HepG2 (cell line): ENCODE data around the gene TEAD4. TPM values are rescaled to one million over a fixed set of nuclear protein-coding genes. Genes with fewer than 3 reads are reported as not detected.

ENCODE experiments used
- ATAC-seq: fragments of 200-7000 bp; cut with Tn5 transposase; 3 replicates; pipeline ENCODE4 v1.9.1; 2020; ENCODE audit warnings: mild to moderate bottlenecking, moderate library complexity
- BruUV-seq: library from RNA; stranded (reverse); fragments of 400-500 nt; replicated peaks from 2 replicates; lab custom pipeline; 2021; lab: Mats Ljungman, UMichigan
- CTCF ChIA-PET: fragments of 300-600 bp; formaldehyde crosslinking; extraction: SDS; loops from one replicate; lab custom pipeline; 2021; ENCODE audit warnings: low total read pairs, inconsistent platforms, low intra/inter-chr PET ratio; lab: Yijun Ruan, JAX
- POLR2A ChIA-PET: fragments of 350-600 bp; sonication (Branson Sonifier 250); formaldehyde crosslinking; loops from one replicate; lab custom pipeline; 2020; ENCODE audit warnings: antibody characterized with exemption, inconsistent platforms; lab: Yijun Ruan, JAX
- DNase-seq: peaks from one replicate; pipeline ENCODE4 v3.0.0-alpha.2; 2015; ENCODE audit warnings: low spot score
- FAIRE-seq: peaks from 3 replicates; lab custom pipeline; 2011; peaks lifted over from hg19 to GRCh38; lab: Jason Lieb, UNC
- H2AFZ ChIP-seq: one replicate; pipeline ENCODE4 v1.6.1; 2011; ENCODE audit warnings: low read length, inconsistent platforms
- H3K27ac ChIP-seq: fragments of 300-600 bp; 3 replicates; pipeline ENCODE4 v1.8.0; 2011; ENCODE audit warnings: mixed run types, mild to moderate bottlenecking, mixed read lengths, low read length, inconsistent platforms; ENCODE audit not compliant: insufficient read depth; ENCODE audit errors: extremely low read length
- H3K27me3 ChIP-seq, 2 experiments: fragments of 200-600 bp in 1 of 2; 2 replicates in 1 of 2; 3 replicates in 1 of 2; pipeline versions ENCODE4 v1.6.0 to v1.8.0; 2011; ENCODE audit warnings: low read length in 2 of 2, mild to moderate bottlenecking in 2 of 2, moderate library complexity in 2 of 2, inconsistent platforms in 1 of 2; ENCODE audit not compliant: insufficient read depth in 2 of 2, control insufficient read depth in 1 of 2
- H3K36me3 ChIP-seq, 2 experiments: fragments of 200-600 bp in 1 of 2; replicated peaks in 1 of 2; 2 replicates in 1 of 2; 3 replicates in 1 of 2; pipeline versions ENCODE4 v1.5.1 to v1.8.0; 2011; ENCODE audit warnings: low read length in 2 of 2, inconsistent platforms in 1 of 2; ENCODE audit not compliant: insufficient read depth in 2 of 2, control insufficient read depth in 1 of 2
- H3K4me1 ChIP-seq: 2 replicates; pipeline ENCODE4 v1.5.1; 2012; ENCODE audit warnings: low read length, inconsistent platforms; ENCODE audit not compliant: insufficient read depth
- H3K4me2 ChIP-seq: 2 replicates; pipeline ENCODE4 v1.6.0; 2011; ENCODE audit warnings: low read depth, low read length, inconsistent platforms
- H3K4me3 ChIP-seq, 3 experiments: fragments of 200-600 bp in 1 of 3; sonication (generic), shearing (Covaris generic) in 1 of 3; replicated peaks in 1 of 3; 2 replicates each; pipeline ENCODE4 v1.5.1; 2011 to 2016; ENCODE audit warnings: low read length in 3 of 3, inconsistent platforms in 2 of 3, low read depth in 2 of 3, mild to moderate bottlenecking in 2 of 3, control low read depth in 1 of 3, mixed read lengths in 1 of 3; ENCODE audit not compliant: insufficient read depth in 1 of 3
- H3K79me2 ChIP-seq: one replicate; pipeline ENCODE4 v1.6.1; 2011; ENCODE audit warnings: low read length, inconsistent platforms; ENCODE audit not compliant: insufficient read depth
- H3K9ac ChIP-seq: 2 replicates; pipeline ENCODE4 v1.6.0; 2011; ENCODE audit warnings: mild to moderate bottlenecking, low read depth, low read length, inconsistent platforms; ENCODE audit not compliant: insufficient read depth
- H3K9me3 ChIP-seq: 2 replicates; pipeline ENCODE4 v1.5.1; 2012; ENCODE audit warnings: mild to moderate bottlenecking, low read length
- H4K20me1 ChIP-seq: 2 replicates; pipeline ENCODE4 v1.6.0; 2011; ENCODE audit warnings: inconsistent platforms, mild to moderate bottlenecking, low read length, moderate library complexity; ENCODE audit not compliant: insufficient read depth
- ZNF770 ChIP-seq: sonication (generic); formaldehyde crosslinking; IDR thresholded peaks from 2 replicates; pipeline ENCODE4 v1.5.0; 2020; ENCODE audit warnings: mild to moderate bottlenecking, missing genetic modification reagents
- ZSCAN25 ChIP-seq: sonication (generic); formaldehyde crosslinking; IDR thresholded peaks from 2 replicates; pipeline ENCODE4 v1.8.0; 2022; ENCODE audit warnings: mild to moderate bottlenecking, missing genetic modification reagents
- ZSCAN29 ChIP-seq: sonication (generic); formaldehyde crosslinking; conservative IDR thresholded peaks from 2 replicates; pipeline ENCODE4 v1.4.0; 2020; ENCODE audit warnings: mild to moderate bottlenecking, missing genetic modification reagents
- WGBS: methylation state at CpG from one replicate; pipeline ENCODE4 v1.1.6; 2017; ENCODE audit warnings: low lambda C conversion rate; 5-methylcytosine and 5-hydroxymethylcytosine counted together
- in situ Hi-C: cut with HindIII; loops from 2 replicates; pipeline ENCODE4 v1.10.0; 2017; ENCODE audit warnings: low pct_unique_long_range_greater_than_20kb; ENCODE audit not compliant: extremely low pct_ligation_motif_present
- intact Hi-C: fragments of 100-400 bp; cut with micrococcal nuclease; formaldehyde crosslinking; loops from one replicate; pipeline ENCODE4 v1.10.0; 2022; ENCODE audit not compliant: unreplicated experiment
- polyA plus RNA-seq, 8 experiments: library from polyadenylated mRNA; depleted of rRNA in 3 of 8; stranded (reverse) in 7 of 8; unstranded in 1 of 8; fragments of >200 nt; fragmentation: Illumina TruSeq in 4 of 8; extraction: Trizol in 4 of 8; gene quantifications; 2 replicates each; pipeline versions ENCODE4 v1.2.1 to v1.2.3, GENCODE V29; 2011 to 2016; ENCODE audit warnings: low read depth in 4 of 8, missing spikeins in 1 of 8, mixed read lengths in 1 of 8; ENCODE audit not compliant: insufficient read depth in 1 of 8
- total RNA-seq, 5 experiments: library from RNA; depleted of rRNA; stranded (reverse); fragments of >200 nt; fragmentation: Illumina TruSeq; extraction: Trizol; gene quantifications; 2 replicates each; pipeline ENCODE4 v1.2.3, GENCODE V29; 2016; ENCODE audit warnings: low read depth in 1 of 5
- TF ChIP-seq, protein P1 (sequence below): sonication (generic); formaldehyde crosslinking; IDR thresholded peaks from 2 replicates; pipeline ENCODE4 v1.8.0; 2022; ENCODE audit warnings: mild to moderate bottlenecking, missing genetic modification reagents, moderate library complexity
- TF ChIP-seq, protein P2 (sequence below): conservative IDR thresholded peaks from 2 replicates; pipeline ENCODE4 v1.6.1; 2018; ENCODE audit warnings: missing genetic modification reagents
- TF ChIP-seq, protein P3 (sequence below): sonication (generic); formaldehyde crosslinking; IDR thresholded peaks from 2 replicates; pipeline ENCODE4 v1.4.0; 2020; ENCODE audit warnings: mild to moderate bottlenecking, missing genetic modification reagents

The TEAD4 gene
- total and polyA plus RNA-seq, 2 of the 13 experiments (the other 11 are each of a cell fraction or from before 2014, with no cell fraction given) = 45.0 to 69.4 TPM

- Histone ChIP-seq H3K79me2 (peaks cover 51% of the 10 kb centered on the region), H3K27ac (no peak overlapping the region), H3K9ac (no peak overlapping the region), H3K4me1 (no peaks in the 10 kb centered on the region), H2AFZ (no peak overlapping the region)
- POLR2A ChIA-PET = no interaction called here
- intact Hi-C loops (no loop called here), in situ Hi-C loops (no loop called here)
- TSS peak; percentile 40 for BruUV-seq
- ATAC-seq (no peak), FAIRE-seq (no peak)
- TF ChIP-seq, protein P1, sequence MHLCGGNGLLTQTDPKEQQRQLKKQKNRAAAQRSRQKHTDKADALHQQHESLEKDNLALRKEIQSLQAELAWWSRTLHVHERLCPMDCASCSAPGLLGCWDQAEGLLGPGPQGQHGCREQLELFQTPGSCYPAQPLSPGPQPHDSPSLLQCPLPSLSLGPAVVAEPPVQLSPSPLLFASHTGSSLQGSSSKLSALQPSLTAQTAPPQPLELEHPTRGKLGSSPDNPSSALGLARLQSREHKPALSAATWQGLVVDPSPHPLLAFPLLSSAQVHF (CRISPR knock-in tag) = no peak
- TF ChIP-seq, protein P2, sequence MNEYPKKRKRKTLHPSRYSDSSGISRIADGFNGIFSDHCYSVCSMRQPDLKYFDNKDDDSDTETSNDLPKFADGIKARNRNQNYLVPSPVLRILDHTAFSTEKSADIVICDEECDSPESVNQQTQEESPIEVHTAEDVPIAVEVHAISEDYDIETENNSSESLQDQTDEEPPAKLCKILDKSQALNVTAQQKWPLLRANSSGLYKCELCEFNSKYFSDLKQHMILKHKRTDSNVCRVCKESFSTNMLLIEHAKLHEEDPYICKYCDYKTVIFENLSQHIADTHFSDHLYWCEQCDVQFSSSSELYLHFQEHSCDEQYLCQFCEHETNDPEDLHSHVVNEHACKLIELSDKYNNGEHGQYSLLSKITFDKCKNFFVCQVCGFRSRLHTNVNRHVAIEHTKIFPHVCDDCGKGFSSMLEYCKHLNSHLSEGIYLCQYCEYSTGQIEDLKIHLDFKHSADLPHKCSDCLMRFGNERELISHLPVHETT (CRISPR knock-in tag) = no peak
- no peak for TF ChIP-seq ZSCAN29 (CRISPR knock-in tag)
- TF ChIP-seq, all 625 proteins: peak for 0
- no peak for DNase-seq
- peaks cover 22 to 58% of the 10 kb centered on the region in 2 experiments for H3K36me3 ChIP-seq
- 0 out of 2 replicates have a peak, but pooled peaks cover 14% of the 10 kb centered on the region for H4K20me1 ChIP-seq
- H3K4me2 ChIP-seq = no peak overlapping the region
- WGBS = 98% methylated on average over 5 of the region's 5 CpGs
- no peaks in the 10 kb centered on the region for H3K9me3 ChIP-seq
- CTCF ChIA-PET = no interaction called here
- H3K27me3 ChIP-seq = no peaks in the 10 kb centered on the region
- no peak overlapping the region for H3K4me3 ChIP-seq
Measured at GRCh38 chr12:2984249-2984648, 25.1 kb downstream of the TEAD4 start.

DNA sequence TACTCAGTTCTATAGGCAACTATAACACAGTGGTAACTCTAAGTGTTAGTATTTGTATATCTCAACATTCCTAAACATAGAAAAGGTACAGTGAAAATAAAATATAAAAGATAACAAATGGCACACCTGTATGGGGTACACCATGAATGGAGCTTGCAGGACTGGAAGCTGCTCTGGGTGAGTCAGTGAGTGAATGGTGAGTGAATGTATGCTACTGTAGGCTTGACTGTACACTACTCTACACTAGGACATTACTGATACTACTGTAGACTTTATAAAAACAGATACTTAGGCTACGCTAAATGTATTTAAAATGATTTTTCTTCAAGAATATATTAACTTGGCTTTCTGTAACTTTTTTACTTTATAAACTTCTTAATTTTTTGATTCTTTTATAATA, 25.5 kb downstream of the TEAD4 start:
- Histone ChIP-seq H3K36me3 (peaks cover 21 to 54% of the 10 kb centered on the region in 2 experiments), H3K9me3 (no peaks in the 10 kb centered on the region; the same call in 1 of the 2 replicates), H3K4me3 (no peak overlapping the region), H3K27ac (no peak overlapping the region), H4K20me1 (0 out of 2 replicates have a peak, but pooled peaks cover 14% of the 10 kb centered on the region), H3K4me1 (no peaks in the 10 kb centered on the region), H3K27me3 (no peaks in the 10 kb centered on the region), H2AFZ (no peak overlapping the region), H3K4me2 (no peak overlapping the region), H3K79me2 (peaks cover 49% of the 10 kb centered on the region), H3K9ac (no peak overlapping the region)
- TF ChIP-seq, protein P3, sequence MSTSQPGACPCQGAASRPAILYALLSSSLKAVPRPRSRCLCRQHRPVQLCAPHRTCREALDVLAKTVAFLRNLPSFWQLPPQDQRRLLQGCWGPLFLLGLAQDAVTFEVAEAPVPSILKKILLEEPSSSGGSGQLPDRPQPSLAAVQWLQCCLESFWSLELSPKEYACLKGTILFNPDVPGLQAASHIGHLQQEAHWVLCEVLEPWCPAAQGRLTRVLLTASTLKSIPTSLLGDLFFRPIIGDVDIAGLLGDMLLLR = no peak
- no peak for TF ChIP-seq ZSCAN25
- no peak for TF ChIP-seq ZNF770 (CRISPR knock-in tag)
- intact Hi-C loops (no loop called here), in situ Hi-C loops (no loop called here)
- POLR2A ChIA-PET = no interaction called here
- CTCF ChIA-PET = no interaction called here
- no TSS peak for BruUV-seq
- no peak for ATAC-seq
- no peak for FAIRE-seq
- 97% methylated on average over 1 of the region's 1 CpG for WGBS
- DNase-seq = no peak
